Suppressor macrophage treated with lipopolysaccharide for 1 hour (primary cell): ENCODE results near the gene ARHGEF39.

Experiments
- DNase-seq, 3 donors: peaks; one replicate each; pipeline ENCODE4 v3.0.0-alpha.2; 2020 to 2022

The ARHGEF39 gene

GRCh38 chr9:35664531-35665470 lies at the start of gene ARHGEF39:
ARHGEF39 (minus strand) TSS chr9:35665195; CDS start chr9:35665169, 26 bp downstream.
- DNase-seq = peak; percentile 84 to 92 (median 87)

- DNase-seq = no peak
These were observed 49.1 kb upstream of the ARHGEF39 start for GRCh38 chr9:35714123-35714522.

- no peak for DNase-seq
These were observed 48.6 kb upstream of the ARHGEF39 start for GRCh38 chr9:35713578-35713977.

- no peak for DNase-seq
These were observed 47.9 kb upstream of the ARHGEF39 start for GRCh38 chr9:35712762-35713400.

- DNase-seq = no peak
These were observed 46.8 kb upstream of the ARHGEF39 start for GRCh38 chr9:35711501-35712428.

GRCh38 chr9:35710818-35711500 lies 46.0 kb upstream of the ARHGEF39 start:
- DNase-seq = no peak

- no peak for DNase-seq
These were observed 43.2 kb upstream of the ARHGEF39 start for GRCh38 chr9:35708146-35708545.

GRCh38 chr9:35706951-35707350 lies 42.0 kb upstream of the ARHGEF39 start:
- DNase-seq = no peak

GRCh38 chr9:35705836-35706430 lies 40.9 kb upstream of the ARHGEF39 start:
- no peak for DNase-seq

GRCh38 chr9:35705372-35705771 lies 40.4 kb upstream of the ARHGEF39 start:
- no peak for DNase-seq

- DNase-seq = no peak
These were observed 39.1 kb upstream of the ARHGEF39 start for GRCh38 chr9:35703906-35704672.

- DNase-seq = no peak
These were observed 37.7 kb upstream of the ARHGEF39 start for GRCh38 chr9:35702696-35703095.

GRCh38 chr9:35700942-35701341 lies 35.9 kb upstream of the ARHGEF39 start:
- no peak for DNase-seq

- DNase-seq = no peak
These were observed 35.0 kb upstream of the ARHGEF39 start for GRCh38 chr9:35700031-35700430.

GRCh38 chr9:35698231-35698630 lies 33.2 kb upstream of the ARHGEF39 start:
- DNase-seq = no peak

GRCh38 chr9:35697486-35697885 lies 32.5 kb upstream of the ARHGEF39 start:
- no peak for DNase-seq

- peak; percentile 55 to 60 (median 55) for DNase-seq
These were observed 31.7 kb upstream of the ARHGEF39 start for GRCh38 chr9:35696520-35697215.

GRCh38 chr9:35695943-35696401 lies 31.0 kb upstream of the ARHGEF39 start:
- no peak for DNase-seq

GRCh38 chr9:35691757-35692301 lies 26.8 kb upstream of the ARHGEF39 start:
- no peak for DNase-seq

GRCh38 chr9:35691334-35691650 lies 26.3 kb upstream of the ARHGEF39 start:
- peak; percentile 33 to 52 (median 43) for DNase-seq
